SH-SY5Y (cell line): ENCODE measurements around the gene VPS13D.

Source experiments
- GATA2 ChIP-seq: IDR thresholded peaks from 2 replicates; pipeline ENCODE4 v1.6.1; 2011; ENCODE audit warnings: mild to moderate bottlenecking, low read depth, low read length
- GATA3 ChIP-seq: IDR thresholded peaks from 2 replicates; pipeline ENCODE4 v1.6.1; 2011; ENCODE audit warnings: low read depth, mild to moderate bottlenecking, low read length, moderate library complexity

- TF ChIP-seq GATA3 (no peak), GATA2 (no peak)
Observed at GRCh38 chr1:12296016-12296415, 66.2 kb downstream of the VPS13D start.
